GM18519 (cell line): Measurements from ENCODE around the gene ATG2A.

Experiments
- ATAC-seq: cut with Tn5 transposase; IDR thresholded peaks from one replicate; pipeline ENCODE4 v1.9.1; 2021; ENCODE audit warnings: mild to moderate bottlenecking, moderate library complexity; ENCODE audit not compliant: unreplicated experiment, low FRiP score

Gene ATG2A

DNA sequence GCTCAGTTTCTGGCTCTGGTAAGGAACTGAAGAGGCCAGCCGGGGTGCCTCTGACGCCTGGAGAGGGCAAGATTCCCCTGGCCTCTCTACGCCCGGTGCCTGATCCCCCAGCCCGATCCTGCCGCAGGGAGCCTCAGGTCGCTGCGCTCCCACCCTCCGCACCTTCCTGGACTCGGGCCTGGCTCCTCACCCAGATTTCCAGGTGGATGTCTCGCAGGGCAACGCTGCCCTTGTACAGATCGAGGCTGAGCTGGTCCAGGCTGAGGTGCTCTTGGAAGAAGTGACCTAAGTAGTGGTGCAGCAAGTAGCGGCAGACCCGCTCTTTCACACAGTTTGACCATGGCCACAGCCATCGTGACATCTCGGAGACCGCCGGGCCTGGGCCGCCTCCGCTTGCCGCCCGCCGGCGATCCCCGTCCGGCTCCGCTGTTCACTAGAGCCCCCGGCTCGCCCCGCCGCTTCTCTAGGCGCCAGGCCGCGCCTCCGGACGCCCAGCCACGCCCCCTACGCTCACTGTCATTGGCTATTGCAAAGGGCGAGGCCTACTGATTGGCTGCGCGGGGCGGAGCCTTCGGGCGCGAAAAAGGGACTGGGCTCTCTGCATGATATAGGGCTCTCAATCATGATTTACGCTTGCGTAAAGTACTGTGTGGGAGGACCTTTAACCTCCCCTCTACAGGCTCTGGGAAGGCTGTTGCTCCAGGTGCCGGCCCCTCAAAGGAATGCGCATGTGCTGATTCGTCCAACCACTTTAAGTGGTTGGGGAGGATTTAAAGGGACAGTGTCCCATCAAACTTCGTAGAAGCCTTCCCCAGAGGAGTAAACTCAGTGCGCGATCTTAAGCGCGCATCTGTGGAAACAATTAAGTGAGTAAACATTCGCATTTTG is at the start of gene ATG2A:
Gene ATG2A (minus strand): TSS at position 435 of the 888 bp plus-strand sequence. CDS start 74 bp downstream, at position 361.
- peak; percentile 82 for ATAC-seq

DNA sequence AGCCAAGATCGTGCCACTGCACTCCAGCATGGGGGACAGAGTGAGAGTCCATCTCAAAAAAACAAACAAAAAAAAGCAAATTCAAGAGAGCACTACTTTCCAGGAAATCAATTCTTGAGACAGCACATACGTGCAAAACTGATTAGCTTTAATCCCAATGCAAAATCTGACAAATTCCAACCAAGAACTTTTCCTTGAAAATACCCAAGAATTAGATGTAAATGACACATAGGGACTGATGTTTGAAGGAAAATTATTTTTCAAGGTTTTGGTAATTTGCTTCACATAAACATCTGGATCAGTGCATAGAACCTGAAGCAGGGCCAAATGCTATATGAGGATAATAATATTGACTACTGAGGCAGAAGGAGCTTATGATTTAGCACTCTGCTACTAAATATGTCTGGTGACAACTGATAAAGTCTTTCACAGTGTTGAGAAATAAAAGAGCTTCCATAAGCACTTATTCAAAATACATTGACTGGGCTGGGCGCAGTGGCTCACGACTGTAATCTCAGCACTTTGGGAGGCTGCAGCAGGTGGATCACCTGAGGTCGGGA is 46.1 kb upstream of the ATG2A start:
- ATAC-seq: no peak

DNA sequence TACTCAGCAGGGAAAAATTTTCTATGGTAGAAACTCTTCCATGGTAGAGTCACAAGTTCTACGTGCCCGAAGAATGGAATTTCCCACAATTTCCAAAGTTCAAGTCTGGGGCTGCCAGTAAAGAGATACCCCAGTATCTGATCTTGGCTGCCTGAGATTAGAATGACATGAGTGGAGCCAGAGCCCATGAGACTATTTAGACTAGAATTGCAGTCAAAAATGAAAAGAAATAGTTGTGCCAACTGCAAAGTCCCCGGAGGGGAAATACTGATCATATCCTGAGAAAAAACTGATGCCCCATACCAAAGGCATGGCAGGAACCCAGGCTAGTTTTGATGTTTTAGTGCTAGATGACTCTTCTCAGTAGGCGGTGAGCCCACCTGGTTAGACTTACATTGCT is 43.7 kb upstream of the ATG2A start:
- ATAC-seq: no peak

- ATAC-seq: no peak
These were observed 42.5 kb upstream of the ATG2A start for GRCh38 chr11:64959498-64959897.

DNA sequence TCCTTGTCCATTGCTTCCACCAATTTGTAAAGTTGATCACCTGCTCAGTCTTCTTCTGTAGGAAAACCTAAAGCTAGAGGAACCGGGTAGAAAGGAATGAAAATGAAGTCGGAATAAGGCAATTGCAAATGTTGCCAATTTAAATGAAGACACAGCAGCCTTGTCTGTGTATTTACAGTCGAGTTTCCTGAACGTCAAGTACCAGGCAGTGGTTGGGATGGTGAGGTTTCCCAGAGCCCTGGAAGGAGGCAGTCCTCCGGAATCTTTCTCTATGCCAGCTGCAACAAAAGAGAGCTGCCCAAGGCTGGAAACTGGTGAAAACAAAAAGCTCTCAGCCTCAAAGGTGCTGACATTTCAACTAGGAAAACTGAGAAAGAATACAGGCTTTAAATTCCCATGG is 37.2 kb upstream of the ATG2A start:
- no peak for ATAC-seq

DNA sequence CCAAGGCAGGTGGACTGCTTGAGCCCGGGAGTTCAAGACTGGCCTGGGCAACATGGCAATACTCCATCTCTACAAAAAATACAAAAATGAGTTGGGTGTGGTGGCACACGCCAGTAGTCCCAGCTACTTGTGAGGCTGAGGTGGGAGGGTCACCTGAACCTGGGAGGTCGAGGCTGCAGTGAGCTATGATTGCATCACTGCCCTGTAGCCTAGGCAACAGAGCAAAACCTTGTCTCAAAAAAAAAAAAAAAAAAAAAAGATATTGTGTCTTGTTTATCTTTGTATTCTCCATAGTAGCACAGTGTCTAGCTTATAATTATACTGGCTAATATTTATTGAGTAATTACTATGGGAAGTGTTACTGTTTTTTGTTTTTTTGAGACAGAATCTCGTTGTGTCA is 34.5 kb upstream of the ATG2A start:
- ATAC-seq: no peak

DNA sequence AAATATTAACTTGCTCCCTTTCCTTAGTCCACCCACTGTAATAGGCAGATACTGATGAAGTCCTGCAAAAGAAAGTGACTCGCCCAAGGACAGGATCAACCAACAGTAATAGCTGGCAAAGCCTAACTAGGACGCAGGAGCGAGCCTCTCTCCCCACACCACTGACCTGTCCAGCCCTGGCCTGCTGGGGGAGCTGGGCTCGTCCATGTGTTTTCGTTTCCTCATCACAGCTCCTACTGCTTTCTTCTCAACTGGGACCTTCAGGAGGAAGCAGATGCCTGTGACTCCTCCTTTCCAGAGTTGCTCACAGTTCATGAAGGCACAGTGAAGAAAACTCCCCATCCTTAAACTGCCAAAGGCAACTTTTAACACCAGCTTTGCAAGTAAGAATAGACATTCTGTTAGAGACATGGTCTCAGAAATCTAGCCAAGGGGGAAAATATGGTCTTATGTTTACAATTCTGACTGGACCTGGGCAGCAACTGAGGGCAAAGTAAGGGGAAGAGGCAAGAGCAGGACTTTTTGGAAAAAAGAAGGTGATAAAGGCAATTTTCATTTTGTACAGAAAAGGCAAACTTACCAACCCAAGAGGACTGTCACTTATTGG is 30.3 kb upstream of the ATG2A start:
- ATAC-seq: no peak

- no peak for ATAC-seq
These were observed 19.5 kb upstream of the ATG2A start for GRCh38 chr11:64936539-64936938.

GRCh38 chr11:64935359-64936081 is 18.5 kb upstream of the ATG2A start, which contains the start of gene GPHA2:
Gene GPHA2 (minus strand): TSS chr11:64935893. CDS start chr11:64935460, 433 bp downstream.
- ATAC-seq: no peak

GRCh38 chr11:64934682-64935358 is 17.8 kb upstream of the ATG2A start:
- no peak for ATAC-seq

DNA sequence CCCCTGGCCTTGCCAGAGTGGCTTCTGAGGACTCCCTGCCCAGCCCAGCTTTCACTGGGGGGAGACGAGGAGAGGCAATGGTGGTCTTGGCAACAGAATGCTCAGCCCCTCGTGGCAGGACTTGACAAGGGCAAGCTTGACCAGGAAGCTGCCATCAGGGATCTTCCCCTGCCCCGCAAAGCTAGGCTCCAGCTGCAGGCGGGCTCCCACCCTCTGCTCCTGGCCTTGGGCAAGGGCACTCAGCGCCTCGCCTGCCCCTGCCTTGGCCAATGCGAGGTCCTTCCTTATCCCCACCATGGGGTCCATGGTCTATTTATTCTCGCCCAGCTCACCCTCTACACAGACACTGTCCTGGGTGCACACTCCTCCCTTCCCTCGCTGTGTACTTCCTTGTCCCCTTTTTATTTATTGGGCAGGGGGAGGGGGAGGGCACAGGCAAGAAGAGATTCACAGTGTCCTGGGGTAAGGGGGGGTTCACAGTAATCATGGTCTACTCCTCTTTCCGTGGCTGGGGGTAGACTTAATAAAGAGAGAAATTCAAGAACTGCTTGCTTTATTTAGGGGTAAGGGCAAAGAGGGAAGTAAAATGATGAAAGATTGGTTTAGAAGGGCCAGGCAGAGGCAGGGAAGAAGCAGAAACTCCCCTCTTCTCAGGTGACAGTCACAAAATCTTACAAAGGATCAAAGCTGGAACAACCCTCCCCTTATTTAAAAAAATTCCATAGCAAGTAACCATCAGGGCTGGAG is 17.1 kb upstream of the ATG2A start:
- ATAC-seq: no peak

GRCh38 chr11:64933213-64933934 is 16.4 kb upstream of the ATG2A start:
- ATAC-seq: no peak

DNA sequence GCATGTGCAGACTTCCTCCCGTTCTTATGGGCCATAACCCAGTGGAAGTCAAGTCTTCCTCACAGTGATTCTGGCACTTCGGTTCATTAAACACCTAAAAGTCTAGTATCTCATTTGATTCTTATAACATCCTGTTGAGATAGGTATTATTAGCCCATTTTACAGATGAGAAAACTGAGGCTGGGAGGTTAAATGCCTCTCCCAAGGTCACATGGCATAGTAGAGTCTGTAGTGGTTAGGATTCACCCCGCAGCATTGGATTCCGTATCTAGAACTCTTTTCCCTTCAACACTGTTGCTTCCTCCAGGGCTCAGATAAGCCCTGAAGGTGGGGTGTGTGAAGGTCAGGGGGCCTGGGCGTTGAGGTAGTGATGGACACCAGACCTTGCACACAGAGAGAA is 15.3 kb upstream of the ATG2A start:
- no peak for ATAC-seq

- no peak for ATAC-seq
These were observed 14.3 kb upstream of the ATG2A start for GRCh38 chr11:64931290-64931689.

GRCh38 chr11:64930340-64930739 is 13.3 kb upstream of the ATG2A start:
- ATAC-seq: no peak

DNA sequence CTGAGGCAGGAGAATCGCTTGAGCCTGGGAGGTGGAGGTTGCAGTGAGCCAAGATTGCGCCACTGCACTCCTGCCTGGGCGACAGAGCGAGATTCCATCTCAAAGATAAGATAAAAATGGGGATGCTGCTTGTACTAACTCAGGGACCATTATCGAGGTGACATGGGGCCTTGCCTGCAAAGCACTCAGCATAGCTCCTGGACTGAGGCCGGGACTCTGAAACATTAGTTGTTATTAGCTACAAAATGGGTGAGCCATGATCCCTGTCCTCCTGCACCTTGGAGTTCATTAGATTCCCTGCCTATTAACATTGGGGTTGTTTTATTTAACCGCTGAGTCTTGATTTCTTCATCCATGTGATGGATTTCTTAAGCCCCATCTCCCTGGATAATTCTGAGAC is 12.6 kb upstream of the ATG2A start:
- ATAC-seq: no peak

- ATAC-seq: no peak
These were observed 11.9 kb upstream of the ATG2A start for GRCh38 chr11:64928957-64929356.

- no peak for ATAC-seq
These were observed 9.7 kb upstream of the ATG2A start for GRCh38 chr11:64926689-64927088.
